Measurements from ENCODE around the gene SHCBP1. TPM values are rescaled to one million over a fixed set of nuclear protein-coding genes. Genes with fewer than 3 reads are reported as not detected.

The SHCBP1 gene
- total and polyA plus RNA-seq, 2 donors (not counting 1 experiment from before 2014, with no cell fraction given): 1.1 to 1.7 TPM

DNA sequence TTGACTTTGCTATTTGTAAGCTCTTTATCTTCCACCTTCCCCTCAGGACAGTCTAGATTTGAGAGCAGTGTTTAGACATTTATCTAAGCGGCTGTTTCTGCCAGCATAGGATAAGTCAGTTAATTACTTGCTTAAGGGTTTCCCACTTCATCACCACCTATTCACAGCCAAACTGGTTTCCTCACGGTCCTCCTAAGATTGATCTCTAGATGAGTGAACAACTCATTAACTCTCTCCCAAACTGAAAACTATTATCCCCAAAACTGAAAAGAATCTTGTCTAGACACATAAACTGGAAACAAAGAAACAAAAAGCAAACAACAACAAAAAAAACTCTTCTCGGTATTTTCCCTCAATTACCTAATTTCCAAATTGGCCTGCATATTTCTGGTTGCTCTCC is 58.2 kb downstream of the SHCBP1 start:
- no peaks in the 10 kb centered on the region for H3K4me1 Mint-ChIP-seq
- H3K4me3 ChIP-seq (ENCODE audit: control extremely low read depth in 1 of 5, extremely low read depth in 1 of 5, insufficient read depth in 1 of 5, low read depth in 2 of 5, low read length in 4 of 5): no peak overlapping the region
- H3K27ac ChIP-seq (ENCODE audit: low read length in 2 of 2): no peak overlapping the region
- H3K27ac Mint-ChIP-seq: no peak overlapping the region
- no peaks in the 10 kb centered on the region for H3K9me3 Mint-ChIP-seq (ENCODE audit: insufficient read depth)
- TF ChIP-seq, protein P1, sequence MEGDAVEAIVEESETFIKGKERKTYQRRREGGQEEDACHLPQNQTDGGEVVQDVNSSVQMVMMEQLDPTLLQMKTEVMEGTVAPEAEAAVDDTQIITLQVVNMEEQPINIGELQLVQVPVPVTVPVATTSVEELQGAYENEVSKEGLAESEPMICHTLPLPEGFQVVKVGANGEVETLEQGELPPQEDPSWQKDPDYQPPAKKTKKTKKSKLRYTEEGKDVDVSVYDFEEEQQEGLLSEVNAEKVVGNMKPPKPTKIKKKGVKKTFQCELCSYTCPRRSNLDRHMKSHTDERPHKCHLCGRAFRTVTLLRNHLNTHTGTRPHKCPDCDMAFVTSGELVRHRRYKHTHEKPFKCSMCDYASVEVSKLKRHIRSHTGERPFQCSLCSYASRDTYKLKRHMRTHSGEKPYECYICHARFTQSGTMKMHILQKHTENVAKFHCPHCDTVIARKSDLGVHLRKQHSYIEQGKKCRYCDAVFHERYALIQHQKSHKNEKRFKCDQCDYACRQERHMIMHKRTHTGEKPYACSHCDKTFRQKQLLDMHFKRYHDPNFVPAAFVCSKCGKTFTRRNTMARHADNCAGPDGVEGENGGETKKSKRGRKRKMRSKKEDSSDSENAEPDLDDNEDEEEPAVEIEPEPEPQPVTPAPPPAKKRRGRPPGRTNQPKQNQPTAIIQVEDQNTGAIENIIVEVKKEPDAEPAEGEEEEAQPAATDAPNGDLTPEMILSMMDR (IDR thresholded peaks at IDR 0.05): no peak
- TF ChIP-seq EZH2 (IDR thresholded peaks at IDR 0.05; ENCODE audit: borderline replicate concordance, insufficient read depth, low read depth, low read length, poor library complexity, severe bottlenecking): no peak
- H3K4me2 ChIP-seq (replicated peaks; ENCODE audit: low read depth, low read length, poor library complexity, severe bottlenecking): no peak overlapping the region
- no peaks in the 10 kb centered on the region for H3K9me3 ChIP-seq (ENCODE audit: control extremely low read depth in 1 of 3, control insufficient read depth in 2 of 3, insufficient read depth in 1 of 3, low read length in 2 of 3)
- intact Hi-C loops (cut with micrococcal nuclease): no loop called here
- POLR2A ChIA-PET: no interaction called here
- H4K20me1 ChIP-seq (ENCODE audit: control insufficient read depth, insufficient read depth, low read length, poor library complexity, severe bottlenecking): no peaks in the 10 kb centered on the region
- H3K27me3 Mint-ChIP-seq: peaks cover 7% of the 10 kb centered on the region
- ATAC-seq (ENCODE audit: low read depth) (no peak), DNase-seq (no peak)
- H3K4me1 ChIP-seq (ENCODE audit: control insufficient read depth in 2 of 2, insufficient read depth in 2 of 2, low read length in 2 of 2): no peaks in the 10 kb centered on the region
- H3K4me3 Mint-ChIP-seq: no peak overlapping the region
- no peaks in the 10 kb centered on the region for H3K27me3 ChIP-seq (replicated peaks in 1 of 4; ENCODE audit: control extremely low read depth in 1 of 4, control insufficient read depth in 3 of 4, insufficient read depth in 4 of 4, low read length in 3 of 4)
- WGBS (ENCODE audit: insufficient coverage): 56% methylated on average over 1 of the region's 3 CpGs
- no peaks in the 10 kb centered on the region for H3K36me3 ChIP-seq (replicated peaks in 1 of 2; ENCODE audit: control extremely low read depth in 1 of 2, control insufficient read depth in 1 of 2, extremely low read depth in 1 of 2, insufficient read depth in 2 of 2, low read length in 1 of 2)
- no peak overlapping the region for H2AFZ ChIP-seq (ENCODE audit: insufficient read depth, low read depth, low read length, poor library complexity, severe bottlenecking)
- no peak overlapping the region for H3K9ac ChIP-seq (ENCODE audit: low read length)
- CTCF ChIA-PET: interaction anchor here (1.8 kb wide), 1 partner anchor 9 kb away, joined by 5 read pairs; no protein-coding TSS in a partner anchor
- H3K79me2 ChIP-seq (ENCODE audit: control insufficient read depth, insufficient read depth, low read length): no peaks in the 10 kb centered on the region

DNA sequence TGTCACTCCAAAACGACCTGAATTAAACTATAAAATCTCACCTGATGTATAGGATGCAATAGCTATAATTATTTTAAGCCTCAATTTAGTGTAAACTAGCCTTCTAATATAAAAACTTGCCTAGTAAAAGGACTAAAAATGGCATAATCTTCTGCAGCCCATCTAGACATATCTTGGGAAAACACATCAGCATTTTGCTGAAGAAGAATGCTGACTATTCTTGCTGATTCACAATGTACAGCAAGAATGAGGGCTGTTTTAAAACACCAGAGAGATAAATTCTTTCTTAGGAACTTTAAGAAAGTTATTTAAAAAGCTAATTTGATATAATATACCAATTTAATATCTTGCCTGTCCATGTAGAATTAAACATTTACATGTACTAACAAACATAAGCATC is 63.2 kb downstream of the SHCBP1 start:
- H3K9me3 ChIP-seq (ENCODE audit: control extremely low read depth in 1 of 3, control insufficient read depth in 2 of 3, insufficient read depth in 1 of 3, low read length in 2 of 3): no peaks in the 10 kb centered on the region
- H2AFZ ChIP-seq (ENCODE audit: insufficient read depth, low read depth, low read length, poor library complexity, severe bottlenecking): no peak overlapping the region
- H3K4me2 ChIP-seq (replicated peaks; ENCODE audit: low read depth, low read length, poor library complexity, severe bottlenecking): no peak overlapping the region
- H3K4me1 ChIP-seq (ENCODE audit: control insufficient read depth in 2 of 2, insufficient read depth in 2 of 2, low read length in 2 of 2): no peaks in the 10 kb centered on the region
- H3K36me3 ChIP-seq (replicated peaks in 1 of 2; ENCODE audit: control extremely low read depth in 1 of 2, control insufficient read depth in 1 of 2, extremely low read depth in 1 of 2, insufficient read depth in 2 of 2, low read length in 1 of 2): no peaks in the 10 kb centered on the region
- no peaks in the 10 kb centered on the region for H4K20me1 ChIP-seq (ENCODE audit: control insufficient read depth, insufficient read depth, low read length, poor library complexity, severe bottlenecking)
- H3K9me3 Mint-ChIP-seq (ENCODE audit: insufficient read depth): no peaks in the 10 kb centered on the region
- no peak for TF ChIP-seq EZH2 (IDR thresholded peaks at IDR 0.05; ENCODE audit: borderline replicate concordance, insufficient read depth, low read depth, low read length, poor library complexity, severe bottlenecking)
- TF ChIP-seq, protein P1 (IDR thresholded peaks at IDR 0.05): no peak
- ATAC-seq (ENCODE audit: low read depth) (no peak), DNase-seq (no peak)
- H3K4me3 Mint-ChIP-seq: no peak overlapping the region
- H3K27ac Mint-ChIP-seq: no peak overlapping the region
- no CpG with 5 or more reads among the region's 1 CpG for WGBS (ENCODE audit: insufficient coverage)
- ChIA-PET POLR2A (no interaction called here), CTCF (interaction anchor here (1.1 to 7.6 kb wide), 3 partner anchors 9 to 1607 kb away, joined by 3 to 92 read pairs (median 3); no protein-coding TSS in a partner anchor)
- H3K4me1 Mint-ChIP-seq: peaks cover 2% of the 10 kb centered on the region
- H3K4me3 ChIP-seq (ENCODE audit: control extremely low read depth in 1 of 5, extremely low read depth in 1 of 5, insufficient read depth in 1 of 5, low read depth in 2 of 5, low read length in 4 of 5): no peak overlapping the region
- peaks cover 16% of the 10 kb centered on the region for H3K27me3 Mint-ChIP-seq
- H3K27me3 ChIP-seq (replicated peaks in 1 of 4; ENCODE audit: control extremely low read depth in 1 of 4, control insufficient read depth in 3 of 4, insufficient read depth in 4 of 4, low read length in 3 of 4): no peaks in the 10 kb centered on the region
- H3K27ac ChIP-seq (ENCODE audit: low read length in 2 of 2): no peak overlapping the region
- H3K79me2 ChIP-seq (ENCODE audit: control insufficient read depth, insufficient read depth, low read length): no peaks in the 10 kb centered on the region
- H3K9ac ChIP-seq (ENCODE audit: low read length): no peak overlapping the region
- intact Hi-C loops (cut with micrococcal nuclease): loop anchor here (10.0 kb wide), 1 partner anchor 367 kb away; no protein-coding TSS in a partner anchor
